Sigmoid colon (tissue), 4 donors: ENCODE results near the gene MGRN1.

Source experiments
- CTCF ChIP-seq, 4 experiments: fragments of 450-650 bp in 3 of 4; fragments of 200-600 bp in 1 of 4; IDR thresholded peaks; one replicate each; pipeline ENCODE4 v1.5.1; 2016 to 2019; ENCODE audit warnings: antibody characterized with exemption in 4 of 4, mild to moderate bottlenecking in 3 of 4, moderate library complexity in 2 of 4
- EP300 ChIP-seq, 4 donors: sonication (generic); formaldehyde crosslinking; IDR thresholded peaks; one replicate each; pipeline ENCODE4 v1.6.1; 2017; ENCODE audit warnings: antibody characterized with exemption in 4 of 4
- POLR2A ChIP-seq, 2 donors: fragments of 450-650 bp; IDR thresholded peaks; one replicate each; pipeline ENCODE4 v1.6.1; 2016; ENCODE audit warnings: antibody characterized with exemption in 2 of 2, mild to moderate bottlenecking in 2 of 2, moderate library complexity in 2 of 2

GRCh38 chr16:4654964-4655590, 30.5 kb downstream of the MGRN1 start:
- no peak for TF ChIP-seq CTCF (IDR thresholded peaks at IDR 0.05)
- no peak for TF ChIP-seq POLR2A (IDR thresholded peaks at IDR 0.05)
- no peak for TF ChIP-seq EP300 (IDR thresholded peaks at IDR 0.05)
